Panc1 (cell line): ENCODE data around the gene ELK1. TPM values are rescaled to one million over a fixed set of nuclear protein-coding genes. Genes with fewer than 3 reads are reported as not detected.

ENCODE experiments used
- ATAC-seq: fragments of 200-7000 bp; cut with Tn5 transposase; 2 replicates; pipeline ENCODE4 v1.9.1; 2020; ENCODE audit warnings: mild to moderate bottlenecking, moderate library complexity
- BruUV-seq: library from RNA; stranded (reverse); fragments of 400-500 nt; replicated peaks from 2 replicates; lab custom pipeline; 2021; lab: Mats Ljungman, UMichigan
- CTCF ChIA-PET: fragments of 300-600 bp; sonication (Branson Sonifier 250); formaldehyde crosslinking; loops from one replicate; lab custom pipeline; 2022; ENCODE audit warnings: antibody characterized with exemption; lab: Charles Lee
- POLR2A ChIA-PET: fragments of 300-600 bp; sonication (Branson Sonifier 250); formaldehyde crosslinking; loops from one replicate; lab custom pipeline; 2022; ENCODE audit warnings: antibody characterized with exemption; lab: Charles Lee
- DNase-seq: peaks from one replicate; pipeline ENCODE4 v3.0.0-alpha.2; 2010; ENCODE audit warnings: low read depth, low spot score
- H3K27ac ChIP-seq: 2 replicates; pipeline ENCODE4 v1.5.1; 2011; ENCODE audit warnings: mild to moderate bottlenecking, low read length, inconsistent platforms
- H3K27me3 ChIP-seq: fragments of 200-500 bp; sonication (Bioruptor generic); 2 replicates; pipeline ENCODE4 v1.6.0; 2014; ENCODE audit warnings: low read length, inconsistent platforms; ENCODE audit not compliant: control insufficient read depth, insufficient read depth
- H3K36me3 ChIP-seq: fragments of 200-500 bp; sonication (Bioruptor generic); 2 replicates; pipeline ENCODE4 v1.5.1; 2014; ENCODE audit warnings: inconsistent platforms, mild to moderate bottlenecking, low read length, moderate library complexity; ENCODE audit not compliant: control insufficient read depth, insufficient read depth
- H3K4me1 ChIP-seq: 2 replicates; pipeline ENCODE4 v1.5.1; 2011; ENCODE audit warnings: inconsistent platforms, mild to moderate bottlenecking, low read length, moderate library complexity; ENCODE audit not compliant: control insufficient read depth, insufficient read depth
- H3K4me3 ChIP-seq, 2 experiments: 2 replicates each; pipeline ENCODE4 v1.5.1; 2011 to 2012; ENCODE audit warnings: low read depth in 2 of 2, low read length in 2 of 2, mild to moderate bottlenecking in 2 of 2, inconsistent platforms in 1 of 2, moderate library complexity in 1 of 2
- H3K9me3 ChIP-seq: fragments of 200-500 bp; sonication (Bioruptor generic); 2 replicates; pipeline ENCODE4 v1.5.1; 2014; ENCODE audit warnings: low read depth, mild to moderate bottlenecking, inconsistent platforms, low read length, moderate library complexity; ENCODE audit not compliant: control insufficient read depth, insufficient read depth
- POLR2AphosphoS5 ChIP-seq: IDR thresholded peaks from 2 replicates; pipeline ENCODE4 v1.6.1; 2012; ENCODE audit warnings: mild to moderate bottlenecking, low read depth, low read length, moderate library complexity
- SIN3A ChIP-seq: IDR thresholded peaks from 2 replicates; pipeline ENCODE4 v1.6.1; 2012; ENCODE audit warnings: low read depth, mild to moderate bottlenecking, low read length, moderate library complexity, borderline replicate concordance; ENCODE audit not compliant: insufficient read depth
- TCF7L2 ChIP-seq: IDR thresholded peaks from 2 replicates; pipeline ENCODE4 v1.6.1; 2011; ENCODE audit warnings: mild to moderate bottlenecking, low read depth, low read length, inconsistent platforms
- in situ Hi-C: cut with HindIII; loops from 2 replicates; pipeline ENCODE4 v1.10.0; 2016; ENCODE audit warnings: low sequenced_read_pairs, low pct_unique_long_range_greater_than_20kb
- intact Hi-C: fragments of 100-400 bp; cut with micrococcal nuclease; formaldehyde crosslinking; loops from one replicate; pipeline ENCODE4 v1.10.0; 2022; ENCODE audit not compliant: unreplicated experiment
- total RNA-seq: library from RNA; stranded (reverse); gene quantifications from one replicate; pipeline ENCODE4 v1.2.1, GENCODE V29; 2021; ENCODE audit not compliant: unreplicated experiment
- TF ChIP-seq, protein P1 (sequence below), 2 experiments: IDR thresholded peaks; 2 replicates each; pipeline ENCODE4 v1.6.1; 2011 to 2012; ENCODE audit warnings: low read depth in 2 of 2, control low read depth in 1 of 2, low read length in 1 of 2, mild to moderate bottlenecking in 1 of 2, moderate library complexity in 1 of 2; ENCODE audit not compliant: insufficient read depth in 1 of 2
- TF ChIP-seq, protein P2 (sequence below): fragments of 450-650 bp; IDR thresholded peaks from 2 replicates; pipeline ENCODE4 v1.5.1; 2017; ENCODE audit warnings: mild to moderate bottlenecking

Gene ELK1
- total RNA-seq, 1 experiment from 2014 or later, result 64.6 TPM

DNA sequence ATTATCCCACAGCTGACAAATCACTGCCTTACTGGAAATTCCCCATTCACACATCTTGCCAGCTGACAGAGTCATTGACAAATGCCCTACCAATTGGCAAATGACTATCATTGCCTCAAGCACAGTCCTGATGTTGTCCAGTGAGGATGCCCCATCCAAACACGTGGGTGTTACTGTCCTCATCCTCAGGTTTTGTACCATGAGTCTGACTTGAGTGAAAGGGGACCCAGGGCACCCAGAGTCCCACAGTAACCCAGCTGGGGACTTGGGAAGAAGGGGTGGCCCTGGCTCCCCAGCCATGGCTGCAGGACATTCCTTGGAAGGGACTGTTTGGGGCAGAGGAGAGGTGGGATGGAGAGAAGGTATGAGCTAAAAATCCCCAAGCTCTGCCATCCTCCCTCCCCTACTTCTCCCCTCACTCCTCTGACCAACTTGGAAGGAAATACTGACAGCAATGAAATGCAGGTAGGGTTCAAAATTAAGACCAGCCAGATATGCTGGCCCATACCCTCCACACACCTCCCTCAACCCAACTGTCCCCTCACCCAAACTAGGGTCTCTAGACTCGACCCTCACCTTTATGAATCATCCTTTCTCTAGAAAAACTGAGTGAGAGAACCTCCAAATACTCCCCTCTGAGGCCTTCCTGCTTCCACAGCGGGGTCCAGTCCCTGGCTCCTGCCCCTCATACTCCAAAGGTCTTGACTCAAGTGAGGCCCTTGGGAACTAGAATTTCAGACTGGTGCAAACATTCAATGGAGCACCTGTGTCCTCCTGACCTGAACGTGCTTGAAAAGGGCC, 63.1 kb downstream of the ELK1 start:
- no peak overlapping the region for H3K27ac ChIP-seq
- no peak overlapping the region for H3K4me3 ChIP-seq
- intact Hi-C loops, result no loop called here
- no peaks in the 10 kb centered on the region for H3K9me3 ChIP-seq
- no peaks in the 10 kb centered on the region for H3K27me3 ChIP-seq
- ATAC-seq (no peak), DNase-seq (no peak)
- TF ChIP-seq SIN3A (no peak), TCF7L2 (no peak), POLR2AphosphoS5 (no peak)
- TF ChIP-seq, protein P1, sequence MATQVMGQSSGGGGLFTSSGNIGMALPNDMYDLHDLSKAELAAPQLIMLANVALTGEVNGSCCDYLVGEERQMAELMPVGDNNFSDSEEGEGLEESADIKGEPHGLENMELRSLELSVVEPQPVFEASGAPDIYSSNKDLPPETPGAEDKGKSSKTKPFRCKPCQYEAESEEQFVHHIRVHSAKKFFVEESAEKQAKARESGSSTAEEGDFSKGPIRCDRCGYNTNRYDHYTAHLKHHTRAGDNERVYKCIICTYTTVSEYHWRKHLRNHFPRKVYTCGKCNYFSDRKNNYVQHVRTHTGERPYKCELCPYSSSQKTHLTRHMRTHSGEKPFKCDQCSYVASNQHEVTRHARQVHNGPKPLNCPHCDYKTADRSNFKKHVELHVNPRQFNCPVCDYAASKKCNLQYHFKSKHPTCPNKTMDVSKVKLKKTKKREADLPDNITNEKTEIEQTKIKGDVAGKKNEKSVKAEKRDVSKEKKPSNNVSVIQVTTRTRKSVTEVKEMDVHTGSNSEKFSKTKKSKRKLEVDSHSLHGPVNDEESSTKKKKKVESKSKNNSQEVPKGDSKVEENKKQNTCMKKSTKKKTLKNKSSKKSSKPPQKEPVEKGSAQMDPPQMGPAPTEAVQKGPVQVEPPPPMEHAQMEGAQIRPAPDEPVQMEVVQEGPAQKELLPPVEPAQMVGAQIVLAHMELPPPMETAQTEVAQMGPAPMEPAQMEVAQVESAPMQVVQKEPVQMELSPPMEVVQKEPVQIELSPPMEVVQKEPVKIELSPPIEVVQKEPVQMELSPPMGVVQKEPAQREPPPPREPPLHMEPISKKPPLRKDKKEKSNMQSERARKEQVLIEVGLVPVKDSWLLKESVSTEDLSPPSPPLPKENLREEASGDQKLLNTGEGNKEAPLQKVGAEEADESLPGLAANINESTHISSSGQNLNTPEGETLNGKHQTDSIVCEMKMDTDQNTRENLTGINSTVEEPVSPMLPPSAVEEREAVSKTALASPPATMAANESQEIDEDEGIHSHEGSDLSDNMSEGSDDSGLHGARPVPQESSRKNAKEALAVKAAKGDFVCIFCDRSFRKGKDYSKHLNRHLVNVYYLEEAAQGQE (IDR thresholded peaks at IDR 0.05; ENCODE audit: insufficient read depth in 1 of 2, low read depth in 2 of 2, low read length in 1 of 2), result no peak
- TF ChIP-seq, protein P2, sequence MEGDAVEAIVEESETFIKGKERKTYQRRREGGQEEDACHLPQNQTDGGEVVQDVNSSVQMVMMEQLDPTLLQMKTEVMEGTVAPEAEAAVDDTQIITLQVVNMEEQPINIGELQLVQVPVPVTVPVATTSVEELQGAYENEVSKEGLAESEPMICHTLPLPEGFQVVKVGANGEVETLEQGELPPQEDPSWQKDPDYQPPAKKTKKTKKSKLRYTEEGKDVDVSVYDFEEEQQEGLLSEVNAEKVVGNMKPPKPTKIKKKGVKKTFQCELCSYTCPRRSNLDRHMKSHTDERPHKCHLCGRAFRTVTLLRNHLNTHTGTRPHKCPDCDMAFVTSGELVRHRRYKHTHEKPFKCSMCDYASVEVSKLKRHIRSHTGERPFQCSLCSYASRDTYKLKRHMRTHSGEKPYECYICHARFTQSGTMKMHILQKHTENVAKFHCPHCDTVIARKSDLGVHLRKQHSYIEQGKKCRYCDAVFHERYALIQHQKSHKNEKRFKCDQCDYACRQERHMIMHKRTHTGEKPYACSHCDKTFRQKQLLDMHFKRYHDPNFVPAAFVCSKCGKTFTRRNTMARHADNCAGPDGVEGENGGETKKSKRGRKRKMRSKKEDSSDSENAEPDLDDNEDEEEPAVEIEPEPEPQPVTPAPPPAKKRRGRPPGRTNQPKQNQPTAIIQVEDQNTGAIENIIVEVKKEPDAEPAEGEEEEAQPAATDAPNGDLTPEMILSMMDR, result no peak
- no peaks in the 10 kb centered on the region for H3K36me3 ChIP-seq
- no TSS peak for BruUV-seq
- POLR2A ChIA-PET, result no interaction called here
- CTCF ChIA-PET, result no interaction called here
- no peaks in the 10 kb centered on the region for H3K4me1 ChIP-seq
- in situ Hi-C loops, result no loop called here

DNA sequence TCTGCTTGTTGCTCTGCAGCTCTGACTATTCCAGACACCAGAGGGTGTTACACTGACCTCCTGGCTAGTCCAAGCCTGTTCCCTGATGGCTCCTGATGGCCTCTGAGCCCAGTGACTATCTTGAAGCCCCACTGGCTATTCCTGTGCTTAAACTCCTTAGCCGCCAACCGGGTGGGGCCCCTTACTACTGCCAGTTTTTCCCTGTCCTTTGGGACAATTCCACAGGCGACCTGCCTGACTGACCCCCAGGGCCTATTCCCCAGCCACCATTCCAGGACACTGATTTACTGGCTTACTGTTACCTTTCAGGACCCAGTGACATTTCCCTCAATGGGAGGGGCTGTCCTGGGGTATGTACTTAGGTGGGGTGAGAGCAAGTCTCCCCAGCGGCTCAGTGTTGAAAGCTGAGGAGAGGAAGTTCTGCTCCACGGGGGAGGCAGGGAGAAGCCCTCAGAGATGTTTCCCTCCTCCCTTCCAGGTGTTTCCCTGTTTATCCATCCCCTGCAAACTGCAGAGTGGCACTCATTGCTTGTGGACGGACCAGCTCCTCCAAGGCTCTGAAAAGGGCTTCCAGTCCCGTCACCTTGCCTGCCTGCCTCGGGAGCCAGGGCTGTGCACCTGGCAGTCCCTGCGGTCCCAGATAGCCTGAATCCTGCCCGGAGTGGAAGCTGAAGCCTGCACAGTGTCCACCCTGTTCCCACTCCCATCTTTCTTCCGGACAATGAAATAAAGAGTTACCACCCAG, 64.1 kb downstream of the ELK1 start:
- ATAC-seq (no peak), DNase-seq (no peak)
- Histone ChIP-seq H3K27ac (no peak overlapping the region), H3K4me3 (no peak overlapping the region), H3K36me3 (no peaks in the 10 kb centered on the region), H3K9me3 (no peaks in the 10 kb centered on the region), H3K4me1 (no peaks in the 10 kb centered on the region), H3K27me3 (no peaks in the 10 kb centered on the region)
- CTCF ChIA-PET, result no interaction called here
- POLR2A ChIA-PET, result no interaction called here
- no TSS peak for BruUV-seq
- in situ Hi-C loops, result no loop called here
- intact Hi-C loops, result no loop called here
- TF ChIP-seq SIN3A, result no peak
- TF ChIP-seq, protein P2, result no peak
- TF ChIP-seq, protein P1 (IDR thresholded peaks at IDR 0.05; ENCODE audit: insufficient read depth in 1 of 2, low read depth in 2 of 2, low read length in 1 of 2), result no peak
- no peak for TF ChIP-seq TCF7L2
- TF ChIP-seq POLR2AphosphoS5, result no peak
